Endothelial cell of umbilical vein (primary cell): ENCODE measurements around the gene U2AF2. TPM values are rescaled to one million over a fixed set of nuclear protein-coding genes. Genes with fewer than 3 reads are reported as not detected.

Experiments used
- BruUV-seq: library from RNA; stranded (reverse); fragments of 400-500 nt; replicated peaks from 2 replicates; lab custom pipeline; 2021; lab: Mats Ljungman, UMichigan
- CTCF ChIA-PET: fragments of 300-600, 350-600 bp; sonication (Branson Sonifier 250); formaldehyde crosslinking; loops from one replicate; lab custom pipeline; 2021; ENCODE audit warnings: antibody characterized with exemption, inconsistent platforms; lab: Charles Lee
- POLR2A ChIA-PET: fragments of 300-600, 350-600 bp; sonication (Branson Sonifier 250); formaldehyde crosslinking; loops from one replicate; lab custom pipeline; 2021; ENCODE audit warnings: antibody characterized with exemption, inconsistent platforms; lab: Charles Lee
- DNase-seq: peaks from one replicate; pipeline ENCODE4 v3.0.0-alpha.2; 2011; ENCODE audit warnings: low read depth, low spot score
- FAIRE-seq: peaks from 2 replicates; lab custom pipeline; 2011; peaks lifted over from hg19 to GRCh38; lab: Jason Lieb, UNC
- H2AFZ ChIP-seq: 2 replicates; pipeline ENCODE4 v1.6.0; 2012; ENCODE audit warnings: low read depth, low read length, control low read depth, inconsistent platforms
- H3K27ac ChIP-seq: 2 replicates; pipeline ENCODE4 v1.5.1; 2011; ENCODE audit warnings: low read depth, mild to moderate bottlenecking, control low read depth, low read length, moderate library complexity; ENCODE audit not compliant: insufficient read depth
- H3K27me3 ChIP-seq, 2 experiments: 2 replicates each; pipeline versions ENCODE4 v1.6.0 to v1.6.1; 2011; ENCODE audit warnings: low read length in 2 of 2, mixed read lengths in 1 of 2; ENCODE audit not compliant: control insufficient read depth in 2 of 2, insufficient read depth in 2 of 2
- H3K36me3 ChIP-seq, 2 experiments: 2 replicates in 1 of 2; 3 replicates in 1 of 2; pipeline ENCODE4 v1.5.1; 2011; ENCODE audit warnings: low read length in 2 of 2, mild to moderate bottlenecking in 1 of 2, moderate library complexity in 1 of 2; ENCODE audit not compliant: control insufficient read depth in 2 of 2, insufficient read depth in 2 of 2; ENCODE audit errors: extremely low read depth in 1 of 2
- H3K4me1 ChIP-seq: 3 replicates; pipeline ENCODE4 v1.5.1; 2011; ENCODE audit warnings: mild to moderate bottlenecking, low read length; ENCODE audit not compliant: control insufficient read depth, insufficient read depth; ENCODE audit errors: extremely low read depth
- H3K4me2 ChIP-seq: 2 replicates; pipeline ENCODE4 v1.6.1; 2011; ENCODE audit warnings: low read length, control low read depth, mixed read lengths; ENCODE audit not compliant: insufficient read depth
- H3K4me3 ChIP-seq, 3 experiments: fragments of 200-600 bp in 1 of 3; sonication (generic), shearing (Covaris generic) in 1 of 3; replicated peaks in 1 of 3; 2 replicates each; pipeline ENCODE4 v1.5.1; 2011 to 2016; ENCODE audit warnings: control low read depth in 3 of 3, low read length in 3 of 3, mild to moderate bottlenecking in 2 of 3, inconsistent platforms in 1 of 3, low read depth in 1 of 3, moderate library complexity in 1 of 3; ENCODE audit not compliant: insufficient read depth in 1 of 3
- H3K79me2 ChIP-seq: 2 replicates; pipeline ENCODE4 v1.6.0; 2012; ENCODE audit warnings: low read length, inconsistent platforms; ENCODE audit not compliant: control insufficient read depth, insufficient read depth
- H3K9ac ChIP-seq: replicated peaks from 2 replicates; pipeline ENCODE3; 2011; ENCODE audit warnings: low read length, control low read depth; ENCODE audit not compliant: insufficient read depth; ENCODE audit errors: extremely low read depth
- H3K9me1 ChIP-seq: replicated peaks from 3 replicates; pipeline ENCODE4 v1.6.0; 2011; ENCODE audit warnings: mild to moderate bottlenecking, low read length; ENCODE audit not compliant: control insufficient read depth, insufficient read depth; ENCODE audit errors: extremely low read depth
- H3K9me3 ChIP-seq: replicated peaks from 2 replicates; pipeline ENCODE4 v1.5.1; 2012; ENCODE audit warnings: low read length, inconsistent platforms; ENCODE audit not compliant: control insufficient read depth, insufficient read depth
- H4K20me1 ChIP-seq: replicated peaks from 2 replicates; pipeline ENCODE3; 2011; ENCODE audit warnings: mild to moderate bottlenecking, low read length; ENCODE audit not compliant: control insufficient read depth, insufficient read depth; ENCODE audit errors: extremely low read depth
- CTCF ChIP-seq, 2 donors: IDR thresholded peaks; 1 replicate in 1 of 2; 2 replicates in 1 of 2; pipeline ENCODE4 v1.5.1; 2011; ENCODE audit warnings: low read length in 2 of 2, mild to moderate bottlenecking in 2 of 2, moderate library complexity in 2 of 2, control low read depth in 1 of 2, inconsistent platforms in 1 of 2, low read depth in 1 of 2; ENCODE audit not compliant: insufficient read depth in 1 of 2; ENCODE audit errors: extremely low read depth in 1 of 2
- EZH2 ChIP-seq: IDR thresholded peaks from 2 replicates; pipeline ENCODE4 v1.6.1; 2012; ENCODE audit warnings: borderline replicate concordance, low read depth, mild to moderate bottlenecking, moderate library complexity, low read length, inconsistent platforms; ENCODE audit not compliant: severe bottlenecking
- FOS ChIP-seq: IDR thresholded peaks from 2 replicates; pipeline ENCODE4 v1.6.1; 2011; ENCODE audit warnings: mild to moderate bottlenecking, low read length, moderate library complexity, borderline replicate concordance; ENCODE audit not compliant: insufficient read depth
- GATA2 ChIP-seq: IDR thresholded peaks from 2 replicates; pipeline ENCODE4 v1.7.0; 2011; ENCODE audit warnings: low read depth, mild to moderate bottlenecking, moderate library complexity, mixed read lengths, low read length; ENCODE audit not compliant: insufficient read length, insufficient read depth
- JUN ChIP-seq: IDR thresholded peaks from 2 replicates; pipeline ENCODE4 v1.6.1; 2011; ENCODE audit warnings: borderline replicate concordance, low read depth; ENCODE audit not compliant: insufficient read length, insufficient read depth
- MAX ChIP-seq: IDR thresholded peaks from 2 replicates; pipeline ENCODE4 v1.6.1; 2011; ENCODE audit not compliant: insufficient read depth, insufficient read length
- MYC ChIP-seq: IDR thresholded peaks from one replicate; pipeline ENCODE4 v1.6.1; 2011; ENCODE audit warnings: mild to moderate bottlenecking, low read depth, low read length
- POLR2A ChIP-seq: IDR thresholded peaks from 2 replicates; pipeline ENCODE4 v1.6.1; 2012; ENCODE audit warnings: low read depth, mild to moderate bottlenecking, control low read depth, low read length
- POLR2AphosphoS5 ChIP-seq: IDR thresholded peaks from 2 replicates; pipeline ENCODE4 v1.6.1; 2012; ENCODE audit warnings: low read depth, mild to moderate bottlenecking, control low read depth, low read length, moderate library complexity; ENCODE audit not compliant: insufficient read depth
- dilution Hi-C: fragments of 300-500 bp; cut with MboI; formaldehyde crosslinking; loops from one replicate; pipeline ENCODE4 v1.15.0; 2019; ENCODE audit warnings: low sequenced_read_pairs; ENCODE audit not compliant: extremely low pct_ligation_motif_present
- intact Hi-C: fragments of 100-400 bp; cut with micrococcal nuclease; formaldehyde crosslinking; loops from one replicate; pipeline ENCODE4 v1.10.0; 2022
- polyA plus RNA-seq, 4 experiments: library from polyadenylated mRNA; depleted of rRNA in 3 of 4; stranded (reverse) in 3 of 4; unstranded in 1 of 4; fragments of >200 nt; gene quantifications; 2 replicates each; pipeline versions ENCODE4 v1.2.1 to v1.2.3, GENCODE V29; 2011 to 2012; ENCODE audit warnings: missing spikeins in 1 of 4
- total RNA-seq: library from RNA; stranded (reverse); gene quantifications from 2 replicates; pipeline ENCODE4 v1.2.3, GENCODE V29; 2021

Gene U2AF2
- total and polyA plus RNA-seq, 2 donors (not counting 3 experiments of a cell fraction or from before 2014, with no cell fraction given) = 183 to 259 TPM

- H3K79me2 ChIP-seq = peaks cover 79% of the 10 kb centered on the region
- DNase-seq (no peak), FAIRE-seq (no peak)
- no peaks in the 10 kb centered on the region for H3K9me1 ChIP-seq
- no peak overlapping the region for H3K4me3 ChIP-seq
- no peak overlapping the region for H3K4me2 ChIP-seq
- intact Hi-C loops (no loop called here), dilution Hi-C loops (no loop called here)
- peaks cover 15 to 24% of the 10 kb centered on the region in 2 experiments for H3K36me3 ChIP-seq
- H3K27me3 ChIP-seq = no peaks in the 10 kb centered on the region
- BruUV-seq = no TSS peak
- POLR2A ChIA-PET = interaction anchor here (1.3 kb wide), 1 partner anchor 9 kb away, joined by 3 read pairs; no protein-coding TSS in a partner anchor
- CTCF ChIA-PET = interaction anchor here (1.2 to 1.3 kb wide), 3 partner anchors 17 to 41 kb away, joined by 3 to 6 read pairs (median 6); partner anchors contain the start of gene U2AF2
- no peak overlapping the region for H3K9ac ChIP-seq
- peaks cover 5% of the 10 kb centered on the region for H4K20me1 ChIP-seq
- peaks cover 35% of the 10 kb centered on the region for H3K4me1 ChIP-seq
- TF ChIP-seq POLR2AphosphoS5 (no peak), JUN (no peak), GATA2 (no peak), MYC (no peak), EZH2 (no peak)
- no peak overlapping the region for H2AFZ ChIP-seq
- H3K27ac ChIP-seq = no peak overlapping the region
- no peaks in the 10 kb centered on the region for H3K9me3 ChIP-seq
Measured at GRCh38 chr19:55673465-55673864, 18.6 kb downstream of the U2AF2 start.

DNA sequence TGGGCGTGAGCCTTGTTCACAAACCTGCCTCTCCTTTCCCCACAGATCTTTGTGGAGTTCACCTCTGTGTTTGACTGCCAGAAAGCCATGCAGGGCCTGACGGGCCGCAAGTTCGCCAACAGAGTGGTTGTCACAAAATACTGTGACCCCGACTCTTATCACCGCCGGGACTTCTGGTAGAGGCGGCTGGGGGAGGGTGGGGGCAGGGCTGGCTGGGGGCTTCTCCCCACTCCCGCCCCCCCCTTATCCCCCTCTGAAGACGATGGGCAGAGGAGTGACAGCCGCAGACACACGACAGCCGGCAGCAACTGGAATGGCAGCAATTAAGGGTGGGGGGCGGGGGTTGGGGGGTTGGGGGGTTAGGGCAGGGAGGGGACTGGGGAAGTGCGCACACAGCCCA, 19.1 kb downstream of the U2AF2 start:
- dilution Hi-C loops = no loop called here
- intact Hi-C loops = no loop called here
- POLR2A ChIA-PET = interaction anchor here (1.3 kb wide), 1 partner anchor 9 kb away, joined by 3 read pairs; no protein-coding TSS in a partner anchor

More for the DNA sequence above, 19.1 kb downstream of the U2AF2 start:
- peaks cover 19 to 23% of the 10 kb centered on the region in 2 experiments for H3K36me3 ChIP-seq
- no peak for FAIRE-seq
- H3K9ac ChIP-seq = no peak overlapping the region
- no peaks in the 10 kb centered on the region for H3K9me3 ChIP-seq
- no peak overlapping the region for H3K27ac ChIP-seq
- H4K20me1 ChIP-seq = peaks cover 5% of the 10 kb centered on the region
- H3K4me3 ChIP-seq = no peak overlapping the region
- H3K4me1 ChIP-seq = peaks cover 36% of the 10 kb centered on the region
- CTCF ChIA-PET = interaction anchor here (1.2 kb wide), 2 partner anchors 17 to 41 kb away, joined by 3 to 6 read pairs; no protein-coding TSS in a partner anchor
- TF ChIP-seq GATA2 (no peak), EZH2 (no peak), POLR2A (no peak), MYC (no peak), CTCF (IDR thresholded peaks at IDR 0.05; ENCODE audit: extremely low read depth in 1 of 2, insufficient read depth in 1 of 2, low read depth in 1 of 2, low read length in 2 of 2) (no peak), JUN (no peak), POLR2AphosphoS5 (no peak), MAX (no peak), FOS (no peak)
- no peaks in the 10 kb centered on the region for H3K27me3 ChIP-seq
- H3K79me2 ChIP-seq = peaks cover 79% of the 10 kb centered on the region
- BruUV-seq = no TSS peak
- no peak for DNase-seq
- H3K4me2 ChIP-seq = no peak overlapping the region
- no peak overlapping the region for H2AFZ ChIP-seq
- no peaks in the 10 kb centered on the region for H3K9me1 ChIP-seq
